Activated naive CD4-positive, alpha-beta T cell treated with anti-CD3 and anti-CD28 coated beads for 36 hours (primary cell): Measurements from ENCODE around the gene SYNE2. TPM values are rescaled to one million over a fixed set of nuclear protein-coding genes. Genes with fewer than 3 reads are reported as not detected.
A peak's percentile ranks its signal among the peaks of the same experiment; 100 is the strongest.

ENCODE experiments used
- CTCF ChIA-PET: fragments of 350-600 bp; sonication (Branson Sonifier 250); formaldehyde crosslinking; loops from one replicate; lab custom pipeline; 2021; ENCODE audit warnings: antibody characterized with exemption; lab: Charles Lee
- DNase-seq: peaks from one replicate; pipeline ENCODE4 v3.0.0-alpha.2; 2020
- H3K27ac Mint-ChIP-seq: one replicate; pipeline ENCODE4 v1.8.0; 2021; ENCODE audit warnings: mild to moderate bottlenecking, mixed read lengths
- H3K27me3 Mint-ChIP-seq: one replicate; pipeline ENCODE4 v1.8.0; 2021; ENCODE audit warnings: low read depth, mixed read lengths
- H3K36me3 Mint-ChIP-seq: one replicate; pipeline ENCODE4 v1.8.0; 2021; ENCODE audit warnings: low read depth, mixed read lengths
- H3K4me1 Mint-ChIP-seq: one replicate; pipeline ENCODE4 v1.8.0; 2021; ENCODE audit warnings: low read depth, mixed read lengths
- H3K4me3 Mint-ChIP-seq: one replicate; pipeline ENCODE4 v1.8.0; 2021; ENCODE audit warnings: mild to moderate bottlenecking, moderate library complexity, mixed read lengths
- H3K9me3 Mint-ChIP-seq: one replicate; pipeline ENCODE4 v1.8.0; 2021; ENCODE audit warnings: mixed read lengths
- intact Hi-C: fragments of 100-400 bp; cut with micrococcal nuclease; formaldehyde crosslinking; loops from one replicate; pipeline ENCODE4 v1.15.1; 2023
- total RNA-seq, 2 experiments: library from RNA; stranded (reverse); gene quantifications; one replicate each; pipeline ENCODE4 v1.2.3, GENCODE V29; 2021

The SYNE2 gene
- total RNA-seq, 2 experiments from 2014 or later = 22.1 to 22.3 TPM

GRCh38 chr14:64074961-64075612, 222.3 kb downstream of the SYNE2 start:
- Mint-ChIP-seq H3K9me3 (no peaks in the 10 kb centered on the region), H3K4me3 (no peak overlapping the region), H3K36me3 (peaks cover 21% of the 10 kb centered on the region), H3K27me3 (no peaks in the 10 kb centered on the region), H3K27ac (no peak overlapping the region), H3K4me1 (peaks cover 3% of the 10 kb centered on the region)
- CTCF ChIA-PET = interaction anchor here (0.6 to 1.4 kb wide), 4 partner anchors 14 to 519 kb away, joined by 3 to 5 read pairs (median 4); no protein-coding TSS in a partner anchor
- no peak for DNase-seq
- intact Hi-C loops = no loop called here

DNA sequence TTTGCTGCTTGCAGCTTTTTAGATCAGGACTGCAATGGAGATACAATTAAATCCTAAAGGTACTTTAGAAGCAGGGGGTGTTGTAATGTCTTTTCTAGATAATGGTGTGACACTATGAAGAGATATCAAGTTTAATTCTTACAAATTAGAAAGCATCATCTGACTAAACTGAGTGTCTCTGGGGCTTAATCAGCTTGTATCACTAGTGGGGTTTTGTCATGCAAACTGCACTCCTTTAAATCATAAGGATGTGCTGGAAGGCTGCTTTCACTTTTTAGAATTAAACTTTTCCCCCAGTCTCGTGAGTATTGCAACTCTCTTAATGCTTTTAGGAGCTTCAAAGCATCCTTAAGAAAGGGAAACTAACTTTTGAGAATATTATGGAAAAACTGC, 222.8 kb downstream of the SYNE2 start:
- no peak overlapping the region for H3K4me3 Mint-ChIP-seq
- DNase-seq = no peak
- H3K9me3 Mint-ChIP-seq = no peaks in the 10 kb centered on the region
- no peak overlapping the region for H3K27ac Mint-ChIP-seq
- CTCF ChIA-PET = interaction anchor here (0.6 to 1.4 kb wide), 4 partner anchors 15 to 520 kb away, joined by 3 to 5 read pairs (median 4); no protein-coding TSS in a partner anchor
- peaks cover 22% of the 10 kb centered on the region for H3K36me3 Mint-ChIP-seq
- intact Hi-C loops = no loop called here
- peaks cover 3% of the 10 kb centered on the region for H3K4me1 Mint-ChIP-seq
- H3K27me3 Mint-ChIP-seq = no peaks in the 10 kb centered on the region

GRCh38 chr14:64080452-64080851, 227.6 kb downstream of the SYNE2 start:
- Mint-ChIP-seq H3K36me3 (peaks cover 12% of the 10 kb centered on the region), H3K27me3 (no peaks in the 10 kb centered on the region), H3K9me3 (no peaks in the 10 kb centered on the region), H3K4me3 (no peak overlapping the region), H3K27ac (no peak overlapping the region), H3K4me1 (no peaks in the 10 kb centered on the region)
- no peak for DNase-seq
- intact Hi-C loops = no loop called here
- CTCF ChIA-PET = no interaction called here

DNA sequence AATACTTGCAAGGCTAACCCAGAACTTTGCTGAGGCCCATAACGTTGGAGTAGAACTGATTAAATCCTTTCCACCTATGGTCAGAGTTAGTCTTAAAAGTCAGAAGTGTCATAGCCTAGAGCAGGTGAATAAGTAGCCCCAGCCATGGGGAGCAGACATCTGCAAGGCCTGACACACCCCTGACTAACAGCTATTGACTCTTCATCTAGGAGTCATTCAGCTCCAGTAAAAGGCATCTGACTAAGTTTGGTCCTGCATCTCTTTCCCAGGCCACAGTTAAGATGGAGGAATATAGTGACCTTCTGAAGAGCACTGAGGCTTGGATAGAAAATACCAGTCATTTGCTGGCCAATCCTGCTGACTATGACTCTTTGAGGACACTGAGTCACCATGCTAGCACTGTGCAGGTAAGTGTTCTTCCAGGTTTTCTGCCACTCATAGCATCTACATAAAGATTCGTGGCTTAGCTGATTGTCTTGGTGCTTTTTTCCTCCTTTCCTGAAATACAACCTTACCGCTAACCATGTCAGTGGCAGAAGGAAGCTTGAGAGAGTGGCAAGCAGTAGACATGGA, 228.5 kb downstream of the SYNE2 start:
- no peak for DNase-seq
- peaks cover 10% of the 10 kb centered on the region for H3K36me3 Mint-ChIP-seq
- H3K27me3 Mint-ChIP-seq = no peaks in the 10 kb centered on the region
- no peaks in the 10 kb centered on the region for H3K4me1 Mint-ChIP-seq
- no peaks in the 10 kb centered on the region for H3K9me3 Mint-ChIP-seq
- intact Hi-C loops = no loop called here
- CTCF ChIA-PET = interaction anchor here (0.6 kb wide), 1 partner anchor 224 kb away, joined by 5 read pairs; no protein-coding TSS in a partner anchor
- H3K4me3 Mint-ChIP-seq = no peak overlapping the region
- no peak overlapping the region for H3K27ac Mint-ChIP-seq

DNA sequence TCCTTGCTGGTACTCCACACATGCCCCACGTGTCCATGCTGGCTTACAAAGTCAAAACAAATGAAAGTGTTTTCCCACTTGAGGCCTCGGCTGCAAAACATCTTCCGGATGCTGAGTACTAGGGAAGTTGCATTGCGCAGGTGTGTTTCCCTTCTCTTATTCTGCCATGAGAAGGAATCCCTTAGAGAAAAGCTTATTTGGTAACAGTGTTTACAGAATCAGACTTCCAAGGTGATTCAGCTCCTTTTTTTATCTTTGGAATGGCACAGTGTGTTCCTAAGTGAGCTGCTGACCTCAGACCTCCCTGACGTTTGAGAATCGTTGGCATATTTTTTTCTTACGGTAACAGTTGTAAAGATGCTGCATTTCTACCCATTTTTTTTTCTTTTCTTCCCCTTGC, 230.0 kb downstream of the SYNE2 start:
- Mint-ChIP-seq H3K4me3 (no peak overlapping the region), H3K36me3 (peaks cover 11% of the 10 kb centered on the region), H3K9me3 (no peaks in the 10 kb centered on the region), H3K27me3 (no peaks in the 10 kb centered on the region), H3K4me1 (no peaks in the 10 kb centered on the region), H3K27ac (no peak overlapping the region)
- DNase-seq = no peak
- intact Hi-C loops = no loop called here
- CTCF ChIA-PET = no interaction called here

DNA sequence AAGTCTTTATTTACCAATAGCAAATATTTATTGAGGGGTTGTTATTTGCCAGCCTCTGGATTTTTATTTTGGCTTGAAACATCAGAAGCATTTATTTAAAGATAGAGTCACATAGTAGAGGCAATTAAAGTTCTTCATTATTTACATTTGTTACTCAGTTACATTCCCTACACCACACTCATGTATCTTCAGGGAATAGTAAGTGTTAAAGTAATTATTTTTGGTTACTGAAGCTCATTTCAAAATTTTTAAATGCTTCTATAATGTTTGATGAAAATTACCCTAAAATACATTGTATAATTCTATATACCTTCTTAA, 235.8 kb downstream of the SYNE2 start:
- CTCF ChIA-PET = interaction anchor here (1.0 kb wide), 1 partner anchor 215 kb away, joined by 3 read pairs; no protein-coding TSS in a partner anchor
- Mint-ChIP-seq H3K4me1 (no peaks in the 10 kb centered on the region), H3K4me3 (no peak overlapping the region), H3K9me3 (no peaks in the 10 kb centered on the region), H3K27me3 (no peaks in the 10 kb centered on the region), H3K27ac (no peak overlapping the region), H3K36me3 (peaks cover 6% of the 10 kb centered on the region)
- intact Hi-C loops = no loop called here
- DNase-seq = no peak

GRCh38 chr14:64089920-64090319, 237.1 kb downstream of the SYNE2 start:
- H3K4me3 Mint-ChIP-seq = no peak overlapping the region
- H3K36me3 Mint-ChIP-seq = peaks cover 6% of the 10 kb centered on the region
- no peaks in the 10 kb centered on the region for H3K4me1 Mint-ChIP-seq
- no peak for DNase-seq
- H3K27ac Mint-ChIP-seq = no peak overlapping the region
- no peaks in the 10 kb centered on the region for H3K9me3 Mint-ChIP-seq
- intact Hi-C loops = no loop called here
- no peaks in the 10 kb centered on the region for H3K27me3 Mint-ChIP-seq
- CTCF ChIA-PET = no interaction called here

GRCh38 chr14:64091217-64091616, 238.4 kb downstream of the SYNE2 start:
- no peak overlapping the region for H3K27ac Mint-ChIP-seq
- H3K9me3 Mint-ChIP-seq = no peaks in the 10 kb centered on the region
- CTCF ChIA-PET = no interaction called here
- no peaks in the 10 kb centered on the region for H3K27me3 Mint-ChIP-seq
- intact Hi-C loops = no loop called here
- H3K36me3 Mint-ChIP-seq = peaks cover 6% of the 10 kb centered on the region
- peaks cover 4% of the 10 kb centered on the region for H3K4me1 Mint-ChIP-seq
- H3K4me3 Mint-ChIP-seq = no peak overlapping the region
- DNase-seq = no peak

GRCh38 chr14:64092338-64092737, 239.5 kb downstream of the SYNE2 start:
- Mint-ChIP-seq H3K4me1 (peaks cover 4% of the 10 kb centered on the region), H3K27ac (no peak overlapping the region), H3K4me3 (no peak overlapping the region), H3K36me3 (peaks cover 9% of the 10 kb centered on the region), H3K9me3 (no peaks in the 10 kb centered on the region), H3K27me3 (no peaks in the 10 kb centered on the region)
- intact Hi-C loops = no loop called here
- CTCF ChIA-PET = no interaction called here
- DNase-seq = no peak

DNA sequence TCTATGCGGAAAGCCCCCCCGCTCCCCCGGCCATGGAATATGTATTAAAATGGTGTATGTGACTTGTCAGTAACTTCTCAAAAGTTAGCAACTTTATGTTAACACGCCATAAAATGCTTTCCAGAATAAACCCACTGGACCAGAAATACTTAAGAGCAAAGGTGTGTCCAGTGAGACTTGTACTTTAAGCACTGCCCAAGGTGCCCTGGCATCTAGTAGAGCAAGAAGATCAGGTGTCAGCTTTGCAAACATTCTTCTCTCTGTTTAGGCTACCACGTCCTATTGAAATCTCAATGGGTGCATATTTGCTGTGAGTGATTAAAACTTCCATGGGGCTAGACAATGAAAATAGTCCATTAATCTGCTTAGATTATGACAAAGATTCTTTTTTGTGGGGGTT, 240.1 kb downstream of the SYNE2 start:
- CTCF ChIA-PET = no interaction called here
- no peak for DNase-seq
- Mint-ChIP-seq H3K9me3 (no peaks in the 10 kb centered on the region), H3K27ac (no peak overlapping the region), H3K27me3 (no peaks in the 10 kb centered on the region), H3K4me1 (peaks cover 4% of the 10 kb centered on the region), H3K36me3 (peaks cover 11% of the 10 kb centered on the region), H3K4me3 (no peak overlapping the region)
- intact Hi-C loops = no loop called here

DNA sequence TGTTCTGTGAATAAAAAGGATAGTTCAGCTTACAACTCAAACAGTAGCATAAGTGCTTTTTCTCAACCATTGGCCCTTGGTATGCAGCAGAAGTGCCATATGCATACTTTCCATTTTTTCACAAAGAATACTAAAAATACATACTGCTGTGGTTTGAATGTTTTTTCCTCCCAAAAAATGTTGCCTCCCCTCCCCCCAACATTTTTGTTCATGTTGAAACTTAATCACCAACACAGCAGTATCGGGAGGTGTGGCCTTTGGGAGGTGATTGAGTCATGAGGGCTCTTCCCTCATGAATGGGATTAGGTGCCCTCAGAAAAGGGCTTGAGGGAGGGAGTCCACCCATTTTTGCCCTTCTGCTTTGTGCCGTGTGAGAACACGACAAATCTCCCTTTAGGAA, 242.8 kb downstream of the SYNE2 start:
- no peaks in the 10 kb centered on the region for H3K27me3 Mint-ChIP-seq
- intact Hi-C loops = no loop called here
- H3K4me3 Mint-ChIP-seq = no peak overlapping the region
- CTCF ChIA-PET = no interaction called here
- peaks cover 22% of the 10 kb centered on the region for H3K36me3 Mint-ChIP-seq
- peak; percentile 37 for DNase-seq
- peaks cover 4% of the 10 kb centered on the region for H3K4me1 Mint-ChIP-seq
- no peaks in the 10 kb centered on the region for H3K9me3 Mint-ChIP-seq
- no peak overlapping the region for H3K27ac Mint-ChIP-seq

GRCh38 chr14:64098120-64098519, 245.3 kb downstream of the SYNE2 start:
- Mint-ChIP-seq H3K36me3 (peaks cover 24% of the 10 kb centered on the region), H3K4me3 (no peak overlapping the region), H3K4me1 (peaks cover 4% of the 10 kb centered on the region), H3K9me3 (no peaks in the 10 kb centered on the region), H3K27ac (no peak overlapping the region), H3K27me3 (no peaks in the 10 kb centered on the region)
- intact Hi-C loops = no loop called here
- CTCF ChIA-PET = interaction anchor here (0.6 kb wide), 1 partner anchor 11 kb away, joined by 3 read pairs; no protein-coding TSS in a partner anchor
- no peak for DNase-seq

GRCh38 chr14:64107438-64107837, 254.6 kb downstream of the SYNE2 start:
- Mint-ChIP-seq H3K4me1 (no peaks in the 10 kb centered on the region), H3K27me3 (no peaks in the 10 kb centered on the region), H3K27ac (no peak overlapping the region), H3K9me3 (no peaks in the 10 kb centered on the region), H3K36me3 (peaks cover 14% of the 10 kb centered on the region), H3K4me3 (no peak overlapping the region)
- intact Hi-C loops = no loop called here
- CTCF ChIA-PET = no interaction called here
- no peak for DNase-seq
